ENCODE results near the gene C19orf33.
"Not testable (repeated sequence)": the region's sequence is repeated elsewhere in the genome, so short reads cannot be mapped to it uniquely, and the experiment has no call there.

Gene C19orf33

DNA sequence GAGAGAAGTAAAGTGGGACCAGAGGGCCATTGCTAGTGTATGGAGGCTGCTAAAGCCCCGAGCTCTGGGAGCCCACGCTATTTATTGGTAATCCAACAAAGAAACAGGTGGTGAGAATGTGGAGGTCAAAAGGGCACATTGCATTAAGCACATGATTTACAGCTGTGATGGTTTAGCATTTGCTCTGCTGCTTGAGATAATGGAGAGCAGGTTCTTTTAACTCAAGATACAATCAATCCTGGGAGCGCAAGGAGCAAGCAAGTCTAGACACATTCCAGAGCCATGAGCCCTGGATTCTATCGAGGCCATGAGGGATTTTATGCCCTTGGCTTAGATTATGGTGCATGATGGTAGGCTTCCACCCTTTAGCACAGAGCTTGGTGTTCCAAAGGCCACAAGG is 35.0 kb downstream of the C19orf33 start:
- DNase-seq (ENCODE audit: low spot score) = not testable (repeated sequence)

DNA sequence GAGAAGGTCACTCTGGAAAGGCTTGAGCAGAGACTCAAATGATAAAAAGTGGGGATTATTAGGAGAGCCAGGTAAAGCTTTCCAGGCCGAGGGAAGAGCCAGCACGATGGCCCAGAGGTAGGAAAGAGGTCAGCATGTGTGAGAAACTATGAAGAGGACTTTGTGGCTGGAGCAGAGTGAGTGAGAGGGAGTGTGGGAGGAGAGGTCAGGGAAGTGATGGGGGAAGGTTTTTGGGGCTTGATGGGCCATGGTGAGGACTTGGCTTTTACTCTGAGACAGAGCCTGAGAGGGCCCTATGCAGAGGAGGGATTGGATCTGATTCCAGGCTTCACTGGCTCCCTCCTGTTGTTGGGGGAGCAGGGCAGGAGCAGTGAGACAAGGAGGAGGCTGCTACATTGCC is 36.9 kb downstream of the C19orf33 start:
- DNase-seq (ENCODE audit: low spot score) = no peak

GRCh38 chr19:38346837-38347236 is 42.8 kb downstream of the C19orf33 start:
- DNase-seq (ENCODE audit: low spot score) = no peak

- no peak for DNase-seq (ENCODE audit: low spot score)
Measured at GRCh38 chr19:38350883-38351282, 46.8 kb downstream of the C19orf33 start.

DNA sequence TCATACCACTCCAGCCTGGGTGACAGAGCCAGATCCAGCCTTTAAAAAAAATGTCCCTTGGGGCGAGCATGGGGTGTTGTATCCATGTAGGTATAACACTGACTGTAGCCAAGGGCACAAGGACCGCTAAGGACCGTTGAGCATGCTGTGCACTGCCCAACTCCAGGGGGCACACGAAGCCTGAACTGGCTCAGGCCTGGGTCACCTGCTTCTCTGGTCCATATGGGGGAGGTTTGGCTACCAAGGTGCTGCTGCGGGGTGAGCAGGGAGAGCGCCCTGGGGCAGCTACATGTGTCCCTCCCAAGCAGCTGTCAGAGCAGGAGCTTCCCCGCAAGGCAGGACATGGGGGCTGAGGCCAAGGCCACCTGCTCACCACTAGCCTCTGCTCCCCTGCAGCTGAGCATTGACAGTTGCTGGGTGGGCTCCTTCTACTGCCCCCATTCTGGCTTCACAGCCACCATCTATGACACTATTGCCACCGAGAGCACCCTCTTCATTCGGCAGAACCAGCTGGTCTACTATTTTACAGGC is 47.9 kb downstream of the C19orf33 start:
- no peak for DNase-seq (ENCODE audit: low spot score)

GRCh38 chr19:38352611-38353010 is 48.6 kb downstream of the C19orf33 start:
- DNase-seq (ENCODE audit: low spot score) = no peak

Measured in AG08395 (cell line).